Body of pancreas (tissue), 4 donors: Measurements from ENCODE around the gene POLR1G. TPM values are rescaled to one million over a fixed set of nuclear protein-coding genes. Genes with fewer than 3 reads are reported as not detected.

Experiments
- ATAC-seq: fragments of 150-250 bp; one replicate; pipeline ENCODE4 v1.9.1; 2016
- DNase-seq, 4 donors: peaks; one replicate each; pipeline ENCODE4 v3.0.0-alpha.2; 2019
- H3K27ac ChIP-seq, 4 donors: fragments of 200-600 bp; sonication (generic); 1 replicate in 3 of 4; 2 replicates in 1 of 4; pipeline versions ENCODE4 v1.5.1 to v1.6.1; 2016 to 2019; ENCODE audit warnings: mild to moderate bottlenecking in 1 of 4, mixed read lengths in 1 of 4, moderate library complexity in 1 of 4
- H3K27me3 ChIP-seq, 2 donors: fragments of 200-600 bp; sonication (generic); one replicate each; pipeline ENCODE4 v1.6.0; 2016; ENCODE audit warnings: mild to moderate bottlenecking in 1 of 2
- H3K36me3 ChIP-seq, 2 donors: fragments of 200-600 bp; sonication (generic); replicated peaks in 1 of 2; 2 replicates each; pipeline ENCODE4 v1.5.1; 2016; ENCODE audit warnings: low read depth in 2 of 2; ENCODE audit not compliant: insufficient read depth in 1 of 2
- H3K4me1 ChIP-seq: fragments of 200-600 bp; sonication (generic); one replicate; pipeline ENCODE4 v1.6.0; 2016
- H3K4me3 ChIP-seq, 2 donors: fragments of 200-600 bp; sonication (generic); 1 replicate in 1 of 2; 2 replicates in 1 of 2; pipeline ENCODE4 v1.5.1; 2016 to 2019
- H3K9me3 ChIP-seq, 3 donors: fragments of 200-600 bp; sonication (generic); 1 replicate in 2 of 3; 2 replicates in 1 of 3; pipeline ENCODE4 v1.5.1; 2016
- CTCF ChIP-seq, 7 experiments: fragments of 450-650 bp in 4 of 7; fragments of 200-600 bp in 3 of 7; sonication (generic) in 3 of 7; IDR thresholded peaks; one replicate each; pipeline ENCODE4 v1.5.1; 2016 to 2019; ENCODE audit warnings: antibody characterized with exemption in 7 of 7
- POLR2A ChIP-seq, 3 donors: fragments of 450-650 bp; IDR thresholded peaks; one replicate each; pipeline ENCODE4 v1.6.1; 2016; ENCODE audit warnings: antibody characterized with exemption in 3 of 3, mild to moderate bottlenecking in 2 of 3
- WGBS, 2 donors: methylation state at CpG; one replicate each; pipeline ENCODE4 v1.1.5; 2017; 5-methylcytosine and 5-hydroxymethylcytosine counted together
- intact Hi-C: fragments of 100-400 bp; cut with DNase I; formaldehyde crosslinking; loops from one replicate; pipeline ENCODE4 v1.15.1; 2023
- total RNA-seq, 2 donors: library from RNA; depleted of rRNA; stranded (reverse); fragments of >200 nt; gene quantifications; one replicate each; pipeline ENCODE4 v1.1.0, GENCODE V29; 2016

The POLR1G gene
- total RNA-seq, 2 donors from 2014 or later: 1.8 to 2.0 TPM

- Histone ChIP-seq H3K27ac (peak overlapping the region in 1 of 4 donors; percentile 89), H3K27me3 (no peaks in the 10 kb centered on the region), H3K4me3 (no peak overlapping the region), H3K36me3 (no peaks in the 10 kb centered on the region), H3K9me3 (no peaks in the 10 kb centered on the region), H3K4me1 (peaks cover 31% of the 10 kb centered on the region)
- DNase-seq: no peak
- intact Hi-C loops: no loop called here
- TF ChIP-seq CTCF (IDR thresholded peaks at IDR 0.05): no peak
- TF ChIP-seq POLR2A (IDR thresholded peaks at IDR 0.05): no peak
- 87 to 96% methylated on average over 4 of the region's 4 CpGs for WGBS, 2 donors
- no peak for ATAC-seq
Observed at GRCh38 chr19:45445139-45445538, 38.7 kb downstream of the POLR1G start.

GRCh38 chr19:45446295-45446694, 39.9 kb downstream of the POLR1G start:
- no peaks in the 10 kb centered on the region for H3K9me3 ChIP-seq
- peaks cover 34% of the 10 kb centered on the region for H3K4me1 ChIP-seq
- no peak overlapping the region for H3K4me3 ChIP-seq
- no peak for DNase-seq
- no peak for ATAC-seq
- TF ChIP-seq POLR2A (IDR thresholded peaks at IDR 0.05) (no peak), CTCF (IDR thresholded peaks at IDR 0.05) (peak in 5 of 7 experiments; percentile 13 to 37 (median 32))
- H3K27me3 ChIP-seq: no peaks in the 10 kb centered on the region
- WGBS, 2 donors: 71 to 79% methylated on average over 6 of the region's 6 CpGs
- H3K36me3 ChIP-seq: no peaks in the 10 kb centered on the region
- H3K27ac ChIP-seq: no peak overlapping the region
- intact Hi-C loops: no loop called here

GRCh38 chr19:45446944-45447343, 40.5 kb downstream of the POLR1G start:
- ATAC-seq: no peak
- TF ChIP-seq CTCF (IDR thresholded peaks at IDR 0.05): no peak
- TF ChIP-seq POLR2A (IDR thresholded peaks at IDR 0.05): no peak
- intact Hi-C loops: no loop called here
- DNase-seq: no peak
- Histone ChIP-seq H3K36me3 (no peaks in the 10 kb centered on the region), H3K4me3 (no peak overlapping the region), H3K9me3 (no peaks in the 10 kb centered on the region), H3K4me1 (peaks cover 40% of the 10 kb centered on the region), H3K27me3 (no peaks in the 10 kb centered on the region), H3K27ac (no peak overlapping the region)
- WGBS, 2 donors: 86% methylated on average over 7 of the region's 7 CpGs

GRCh38 chr19:45448425-45448756, 41.9 kb downstream of the POLR1G start:
- H3K4me3 ChIP-seq: no peak overlapping the region
- no peaks in the 10 kb centered on the region for H3K36me3 ChIP-seq
- no peak overlapping the region for H3K27ac ChIP-seq
- H3K4me1 ChIP-seq: peaks cover 31% of the 10 kb centered on the region
- ATAC-seq: no peak
- 72 to 77% methylated on average over 3 of the region's 3 CpGs for WGBS, 2 donors
- no peaks in the 10 kb centered on the region for H3K9me3 ChIP-seq
- intact Hi-C loops: no loop called here
- no peak for TF ChIP-seq POLR2A (IDR thresholded peaks at IDR 0.05)
- TF ChIP-seq CTCF (IDR thresholded peaks at IDR 0.05): no peak
- H3K27me3 ChIP-seq: no peaks in the 10 kb centered on the region
- no peak for DNase-seq

- H3K4me3 ChIP-seq: no peak overlapping the region
- no peaks in the 10 kb centered on the region for H3K36me3 ChIP-seq
- H3K4me1 ChIP-seq: peaks cover 28% of the 10 kb centered on the region
- no peak overlapping the region for H3K27ac ChIP-seq
- H3K9me3 ChIP-seq: no peaks in the 10 kb centered on the region
- DNase-seq (no peak), ATAC-seq (no peak)
- intact Hi-C loops: no loop called here
- H3K27me3 ChIP-seq: no peaks in the 10 kb centered on the region
- TF ChIP-seq POLR2A (IDR thresholded peaks at IDR 0.05): no peak
- TF ChIP-seq CTCF (IDR thresholded peaks at IDR 0.05): no peak
- WGBS, 2 donors: 64 to 68% methylated on average over 7 of the region's 7 CpGs
Observed at GRCh38 chr19:45448887-45449299, 42.4 kb downstream of the POLR1G start.
